Testis (tissue), 3 donors: ENCODE measurements around the gene SHC4. TPM values are rescaled to one million over a fixed set of nuclear protein-coding genes. Genes with fewer than 3 reads are reported as not detected.

Experiments
- DNase-seq: peaks from one replicate; pipeline ENCODE4 v3.0.0-alpha.2; 2019
- H3K27ac ChIP-seq, 2 donors: fragments of 200-600 bp; sonication (generic); one replicate each; pipeline ENCODE4 v1.5.1; 2019
- H3K27me3 ChIP-seq: fragments of 200-600 bp; sonication (generic); one replicate; pipeline ENCODE4 v1.5.1; 2019
- H3K36me3 ChIP-seq: fragments of 200-600 bp; sonication (generic); one replicate; pipeline ENCODE4 v1.5.1; 2017; ENCODE audit warnings: low read depth; ENCODE audit errors: missing control alignments
- H3K4me1 ChIP-seq: fragments of 200-600 bp; sonication (generic); one replicate; pipeline ENCODE4 v1.5.1; 2019
- H3K4me3 ChIP-seq, 2 donors: fragments of 200-600 bp; sonication (generic); one replicate each; pipeline ENCODE4 v1.5.1; 2017 to 2019
- H3K9me3 ChIP-seq: fragments of 200-600 bp; sonication (generic); one replicate; pipeline ENCODE4 v1.5.1; 2017
- POLR2A ChIP-seq: fragments of 450-650 bp; IDR thresholded peaks from one replicate; pipeline ENCODE4 v1.6.1; 2017; ENCODE audit warnings: antibody characterized with exemption, mild to moderate bottlenecking, moderate library complexity
- WGBS, 2 donors: methylation state at CpG; one replicate each; pipeline ENCODE4 v1.1.5; 2018; 5-methylcytosine and 5-hydroxymethylcytosine counted together
- intact Hi-C: fragments of 100-400 bp; cut with DNase I; formaldehyde crosslinking; loops from one replicate; pipeline ENCODE4 v1.15.1; 2023; ENCODE audit warnings: low total_unique reads
- polyA plus RNA-seq: library from polyadenylated mRNA; stranded (reverse); fragments of 350-450 nt; fragmentation: Illumina TruSeq; extraction: RNeasy Lipid Tissue Mini Kit (QIAGEN cat#74804); gene quantifications from one replicate; pipeline ENCODE4 v1.2.3, GENCODE V29; 2014; ENCODE audit warnings: low read depth, low replicate concordance; ENCODE audit not compliant: insufficient read depth
- total RNA-seq, 2 donors: library from RNA; depleted of rRNA; stranded (reverse); fragments of >200 nt; gene quantifications; one replicate each; pipeline ENCODE4 v1.2.3, GENCODE V29; 2016
- TF ChIP-seq, protein P1 (sequence below), 3 experiments: fragments of 450-650 bp in 2 of 3; fragments of 200-600 bp in 1 of 3; sonication (generic) in 1 of 3; IDR thresholded peaks; one replicate each; pipeline ENCODE4 v1.5.1; 2016 to 2019; ENCODE audit warnings: antibody characterized with exemption in 3 of 3, mild to moderate bottlenecking in 2 of 3, moderate library complexity in 1 of 3

SHC4 gene
- total and polyA plus RNA-seq, 3 donors from 2014 or later, result 22.7 to 70.4 (median 52.0) TPM

DNA sequence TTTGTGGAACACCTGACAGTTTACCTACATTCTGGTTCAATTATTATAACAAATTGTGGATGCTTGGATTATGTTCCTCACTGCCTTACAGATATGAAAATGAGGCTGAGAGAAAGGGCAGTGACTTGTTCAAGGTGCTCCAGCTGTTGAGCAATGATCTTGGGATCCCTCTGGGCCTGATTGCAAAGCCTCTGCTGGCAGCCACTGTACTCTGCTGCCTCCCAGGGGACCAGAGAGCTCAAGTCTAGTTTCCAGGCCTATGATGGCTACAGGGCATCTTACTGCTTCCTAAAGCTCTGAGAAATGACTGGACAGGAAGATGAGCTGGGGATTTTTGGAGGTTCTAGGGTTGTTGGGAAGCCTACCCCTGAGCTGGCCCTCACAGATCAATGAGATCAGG is 2.3 kb upstream of the SHC4 start:
- peak; percentile 74 for DNase-seq
- Histone ChIP-seq H3K9me3 (no peaks in the 10 kb centered on the region), H3K36me3 (no peaks in the 10 kb centered on the region), H3K4me1 (peaks cover 2% of the 10 kb centered on the region), H3K27me3 (no peaks in the 10 kb centered on the region), H3K27ac (no peak overlapping the region), H3K4me3 (no peak overlapping the region)
- TF ChIP-seq, protein P1, sequence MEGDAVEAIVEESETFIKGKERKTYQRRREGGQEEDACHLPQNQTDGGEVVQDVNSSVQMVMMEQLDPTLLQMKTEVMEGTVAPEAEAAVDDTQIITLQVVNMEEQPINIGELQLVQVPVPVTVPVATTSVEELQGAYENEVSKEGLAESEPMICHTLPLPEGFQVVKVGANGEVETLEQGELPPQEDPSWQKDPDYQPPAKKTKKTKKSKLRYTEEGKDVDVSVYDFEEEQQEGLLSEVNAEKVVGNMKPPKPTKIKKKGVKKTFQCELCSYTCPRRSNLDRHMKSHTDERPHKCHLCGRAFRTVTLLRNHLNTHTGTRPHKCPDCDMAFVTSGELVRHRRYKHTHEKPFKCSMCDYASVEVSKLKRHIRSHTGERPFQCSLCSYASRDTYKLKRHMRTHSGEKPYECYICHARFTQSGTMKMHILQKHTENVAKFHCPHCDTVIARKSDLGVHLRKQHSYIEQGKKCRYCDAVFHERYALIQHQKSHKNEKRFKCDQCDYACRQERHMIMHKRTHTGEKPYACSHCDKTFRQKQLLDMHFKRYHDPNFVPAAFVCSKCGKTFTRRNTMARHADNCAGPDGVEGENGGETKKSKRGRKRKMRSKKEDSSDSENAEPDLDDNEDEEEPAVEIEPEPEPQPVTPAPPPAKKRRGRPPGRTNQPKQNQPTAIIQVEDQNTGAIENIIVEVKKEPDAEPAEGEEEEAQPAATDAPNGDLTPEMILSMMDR (IDR thresholded peaks at IDR 0.05), result no peak
- TF ChIP-seq POLR2A, result no peak
- intact Hi-C loops, result no loop called here

DNA sequence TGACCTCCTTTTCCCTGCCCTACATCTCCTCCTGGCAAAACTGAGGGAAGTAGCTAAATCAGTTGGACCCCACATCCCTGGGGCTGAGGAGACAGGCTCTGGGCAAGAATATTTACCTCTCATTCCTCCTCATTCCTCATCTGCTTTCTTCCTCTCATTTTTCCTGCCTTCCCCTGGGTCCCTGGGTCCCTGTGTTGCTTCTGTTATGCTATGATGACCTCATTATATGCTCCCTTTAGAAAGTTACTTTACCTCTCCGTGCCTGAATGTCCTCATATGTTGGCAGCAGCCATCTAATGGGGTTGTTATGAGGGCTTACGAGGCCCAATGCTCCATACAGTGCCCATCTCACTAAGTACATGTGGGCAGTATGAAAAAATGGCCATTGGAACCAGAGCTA is 1.2 kb upstream of the SHC4 start:
- Histone ChIP-seq H3K4me1 (peaks cover 2% of the 10 kb centered on the region), H3K9me3 (no peaks in the 10 kb centered on the region), H3K27ac (no peak overlapping the region), H3K36me3 (no peaks in the 10 kb centered on the region), H3K27me3 (no peaks in the 10 kb centered on the region), H3K4me3 (no peak overlapping the region)
- intact Hi-C loops, result no loop called here
- TF ChIP-seq POLR2A, result no peak
- TF ChIP-seq, protein P1 (IDR thresholded peaks at IDR 0.05), result no peak
- 85% methylated on average over 2 of the region's 2 CpGs for WGBS, 2 donors
- no peak for DNase-seq

DNA sequence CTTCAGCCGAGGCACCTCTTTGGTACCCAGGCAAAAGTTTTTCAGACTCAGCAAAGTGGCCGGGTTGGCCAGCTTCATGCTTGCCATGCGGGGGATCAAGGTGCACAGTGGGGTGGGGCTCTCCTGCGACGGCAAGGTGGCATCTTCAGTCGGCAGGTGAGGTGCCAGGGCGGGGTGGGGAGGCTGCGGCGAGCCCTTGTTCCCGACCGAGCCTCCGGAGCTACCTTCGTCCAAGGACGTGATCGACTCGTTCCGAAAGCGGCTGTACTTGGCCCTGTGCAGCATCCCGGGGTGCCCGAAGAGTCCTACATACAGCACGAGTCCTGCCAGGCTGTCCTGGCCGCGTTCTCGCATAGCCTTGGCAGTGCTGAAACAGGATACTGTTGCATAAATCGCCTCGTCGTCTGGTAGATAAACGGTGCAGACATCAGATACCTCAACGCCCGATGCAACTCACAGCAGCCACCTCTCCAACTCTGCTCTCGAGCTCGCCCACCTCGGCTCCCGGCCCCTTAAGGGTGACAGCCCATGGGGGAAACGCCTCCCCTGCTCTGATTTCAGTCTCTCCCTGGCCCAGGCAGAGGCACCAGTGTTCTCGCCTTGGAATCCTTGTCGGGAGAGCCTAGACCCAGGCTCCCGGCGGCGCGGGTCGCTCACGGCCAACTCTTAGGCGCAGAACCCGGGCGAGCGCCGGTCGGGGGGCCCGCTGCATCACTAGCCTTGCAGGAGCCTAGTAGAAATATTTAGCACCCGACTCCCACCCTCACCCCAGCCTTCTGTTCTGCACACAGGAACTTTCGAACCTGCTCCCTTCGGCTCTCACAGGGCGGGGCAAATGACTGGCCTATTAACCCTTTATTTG is 826 bp downstream of the SHC4 start:
- Histone ChIP-seq H3K36me3 (no peaks in the 10 kb centered on the region), H3K9me3 (no peaks in the 10 kb centered on the region), H3K4me1 (peaks cover 2% of the 10 kb centered on the region), H3K27me3 (no peaks in the 10 kb centered on the region), H3K4me3 (peak overlapping the region; percentile 58 to 74), H3K27ac (peak overlapping the region; percentile 18 to 79)
- intact Hi-C loops, result no loop called here
- 0 to 2% methylated on average over 6 to 46 of the region's 54 CpGs for WGBS, 2 donors
- TF ChIP-seq POLR2A, result no peak
- TF ChIP-seq, protein P1 (IDR thresholded peaks at IDR 0.05), result no peak
- DNase-seq, result peak; percentile 45

DNA sequence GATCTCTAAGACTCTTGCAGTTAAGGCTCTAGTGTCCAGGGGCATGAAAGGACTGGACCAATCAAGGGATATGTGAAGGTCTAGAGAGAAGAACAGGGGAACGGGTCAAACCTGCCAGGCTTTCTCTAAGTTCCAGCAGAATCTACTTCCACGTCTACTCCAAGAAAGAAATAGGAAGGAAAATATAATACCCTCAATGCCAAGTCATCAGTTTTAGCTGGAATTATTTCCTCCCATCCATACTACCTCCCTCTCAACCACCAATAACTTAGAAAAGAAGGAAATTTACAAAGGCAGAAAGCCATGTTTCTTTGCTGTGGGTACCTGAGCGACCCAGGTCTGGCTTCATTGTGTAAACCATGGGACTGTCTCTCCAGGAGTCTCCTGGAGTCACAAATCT is 7.8 kb downstream of the SHC4 start:
- H3K4me1 ChIP-seq, result peaks cover 18% of the 10 kb centered on the region
- no peak for DNase-seq
- peak overlapping the region; percentile 64 to 79 for H3K27ac ChIP-seq
- H3K9me3 ChIP-seq, result no peaks in the 10 kb centered on the region
- H3K36me3 ChIP-seq, result no peaks in the 10 kb centered on the region
- TF ChIP-seq, protein P1 (IDR thresholded peaks at IDR 0.05), result no peak
- H3K27me3 ChIP-seq, result no peaks in the 10 kb centered on the region
- intact Hi-C loops, result no loop called here
- no peak overlapping the region for H3K4me3 ChIP-seq
- 85 to 91% methylated on average over 3 of the region's 3 CpGs for WGBS, 2 donors

DNA sequence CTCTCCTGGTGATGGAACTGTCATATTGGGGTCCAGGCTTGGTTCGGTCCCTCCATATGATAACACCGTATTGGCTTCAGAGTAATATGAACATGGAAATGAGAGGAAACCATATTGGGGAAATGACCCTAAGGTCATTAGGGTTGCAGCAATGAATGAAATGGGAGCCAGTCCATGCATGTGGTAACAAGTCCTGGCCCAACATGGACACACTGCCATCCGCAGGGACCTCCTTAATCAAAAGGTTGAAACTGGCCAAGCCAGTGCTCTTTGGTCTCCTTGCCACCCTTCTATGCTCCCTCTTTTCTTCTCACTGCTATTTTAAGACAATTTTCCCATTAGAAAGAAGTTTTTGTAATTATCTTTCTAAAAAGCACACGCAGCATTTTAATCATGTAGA is 8.3 kb downstream of the SHC4 start:
- no peak overlapping the region for H3K4me3 ChIP-seq
- peak overlapping the region; percentile 64 to 79 for H3K27ac ChIP-seq
- peaks cover 18% of the 10 kb centered on the region for H3K4me1 ChIP-seq
- intact Hi-C loops, result no loop called here
- TF ChIP-seq POLR2A, result no peak
- TF ChIP-seq, protein P1 (IDR thresholded peaks at IDR 0.05), result no peak
- no peaks in the 10 kb centered on the region for H3K9me3 ChIP-seq
- no peaks in the 10 kb centered on the region for H3K36me3 ChIP-seq
- H3K27me3 ChIP-seq, result no peaks in the 10 kb centered on the region
- DNase-seq, result no peak
- 77 to 85% methylated on average over 4 of the region's 4 CpGs for WGBS, 2 donors
